K562 (cell line): ENCODE data around the gene SH3BGRL3. TPM values are rescaled to one million over a fixed set of nuclear protein-coding genes. Genes with fewer than 3 reads are reported as not detected.

Experiments
- CEBPG ChIP-seq, 3 experiments: fragments of 200-800 bp in 1 of 3; sonication (Bioruptor generic) in 1 of 3; sonication (generic) in 1 of 3; formaldehyde crosslinking in 1 of 3; IDR thresholded peaks in 2 of 3; conservative IDR thresholded peaks in 1 of 3; 2 replicates each; pipeline versions ENCODE4 v1.6.1 to v1.8.0; 2016 to 2022; ENCODE audit warnings: missing compliant biosample characterization in 2 of 3, missing genetic modification characterization in 2 of 3, mild to moderate bottlenecking in 1 of 3, missing genetic modification reagents in 1 of 3
- DLX4 ChIP-seq: fragments of 250-450 bp; sonication (Bioruptor Pico); IDR thresholded peaks from 2 replicates; pipeline ENCODE4 v1.6.1; 2021; ENCODE audit warnings: mild to moderate bottlenecking
- EP400 ChIP-seq: fragments of 450-650 bp; IDR thresholded peaks from 2 replicates; pipeline ENCODE4 v1.6.1; 2017; ENCODE audit warnings: antibody characterized with exemption, mild to moderate bottlenecking, moderate library complexity
- GMEB1 ChIP-seq: fragments of 250-450 bp; sonication (Bioruptor Pico); IDR thresholded peaks from 2 replicates; pipeline ENCODE4 v1.4.0; 2020; ENCODE audit warnings: mild to moderate bottlenecking
- HEY1 ChIP-seq: fragments of 250-450 bp; sonication (Bioruptor Pico); IDR thresholded peaks from 2 replicates; pipeline ENCODE4 v1.5.0; 2020; ENCODE audit warnings: mild to moderate bottlenecking, moderate library complexity, borderline replicate concordance
- HOMEZ ChIP-seq: fragments of 250-450 bp; sonication (Bioruptor Pico); IDR thresholded peaks from 2 replicates; pipeline ENCODE4 v1.4.0; 2020; ENCODE audit warnings: mild to moderate bottlenecking, moderate library complexity
- PRDM10 ChIP-seq: fragments of 450-650 bp; IDR thresholded peaks from 2 replicates; pipeline ENCODE4 v1.6.1; 2018; ENCODE audit not compliant: partially characterized antibody
- XRCC3 ChIP-seq: fragments of 450-650 bp; IDR thresholded peaks from 2 replicates; pipeline ENCODE4 v1.6.1; 2017; ENCODE audit warnings: mild to moderate bottlenecking, moderate library complexity
- XRCC4 ChIP-seq: IDR thresholded peaks from one replicate; pipeline ENCODE4 v1.6.1; 2011; ENCODE audit not compliant: insufficient read depth, insufficient read length; ENCODE audit errors: extremely low read depth
- ZFP30 ChIP-seq: fragments of 250-450 bp; sonication (Bioruptor Pico); IDR thresholded peaks from 2 replicates; pipeline ENCODE4 v1.8.0; 2022; ENCODE audit warnings: moderate library complexity, mild to moderate bottlenecking, inconsistent platforms, borderline replicate concordance
- ZNF143 ChIP-seq: sonication (generic); formaldehyde crosslinking; IDR thresholded peaks from 2 replicates; pipeline ENCODE4 v1.9.0; 2022; ENCODE audit warnings: mild to moderate bottlenecking, missing genetic modification reagents
- ZNF384 ChIP-seq: IDR thresholded peaks from 2 replicates; pipeline ENCODE4 v1.6.1; 2012; ENCODE audit warnings: low read depth, low read length, improper control_type of control experiment
- ZNF449 ChIP-seq: fragments of 250-450 bp; sonication (Bioruptor Pico); IDR thresholded peaks from 2 replicates; pipeline ENCODE4 v1.8.0; 2022; ENCODE audit warnings: moderate library complexity, mild to moderate bottlenecking, inconsistent platforms
- ZNF507 ChIP-seq: conservative IDR thresholded peaks from 2 replicates; pipeline ENCODE4 v1.6.1; 2017; ENCODE audit warnings: missing genetic modification characterization, missing compliant biosample characterization
- polyA plus RNA-seq, 8 experiments: library from polyadenylated mRNA; depleted of rRNA in 4 of 8; stranded (reverse) in 5 of 8; unstranded in 3 of 8; fragments of >200 nt; fragmentation: Nextera tagmentation in 2 of 8; fragmentation: Illumina TruSeq in 1 of 8; extraction: Ambion mirVana in 2 of 8; extraction: Trizol in 1 of 8; gene quantifications; 2 replicates each; pipeline versions ENCODE4 v1.2.1 to v1.2.3, GENCODE V29; 2011 to 2014; ENCODE audit warnings: inconsistent platforms in 1 of 8, missing spikeins in 1 of 8
- total RNA-seq, 7 experiments: library from RNA; depleted of rRNA in 6 of 7; stranded (reverse); fragments of >200 nt in 6 of 7; fragmentation: Illumina TruSeq in 2 of 7; extraction: Trizol in 2 of 7; gene quantifications; 2 replicates each; pipeline versions ENCODE4 v1.2.1 to v1.2.3, GENCODE V29; 2011 to 2021; ENCODE audit warnings: low replicate concordance in 1 of 7

Gene SH3BGRL3
- total and polyA plus RNA-seq, 9 of the 15 experiments (the other 6 are each of a cell fraction or from before 2014, with no cell fraction given): 30.3 to 140 (median 54.2) TPM

GRCh38 chr1:26321315-26322041, 41.6 kb downstream of the SH3BGRL3 start (continued):
- TF ChIP-seq ZNF449: no peak
- TF ChIP-seq ZNF384: peak; percentile 51
- TF ChIP-seq HEY1 (CRISPR knock-in tag): no peak
- TF ChIP-seq CEBPG (CRISPR knock-in tag; IDR thresholded peaks at IDR 0.05): no peak; the same call in 1 of the 2 replicates
- TF ChIP-seq CEBPG (tag; conservative IDR thresholded peaks at IDR 0.05 in 1 of 2, IDR thresholded peaks at IDR 0.05 in 1 of 2): no peak
- no peak for TF ChIP-seq ZNF507
- TF ChIP-seq DLX4 (CRISPR knock-in tag): no peak
- no peak for TF ChIP-seq HOMEZ (CRISPR knock-in tag)
- TF ChIP-seq ZNF143 (CRISPR knock-in tag): no peak
- no peak for TF ChIP-seq EP400
- no peak for TF ChIP-seq XRCC3
- TF ChIP-seq ZFP30 (CRISPR knock-in tag): no peak
- TF ChIP-seq XRCC4: no peak
- no peak for TF ChIP-seq PRDM10
- TF ChIP-seq GMEB1 (CRISPR knock-in tag): no peak
